ENCODE results near the gene CTSO.

GRCh38 chr4:155909615-155910226, 43.9 kb downstream of the CTSO start:
- TF ChIP-seq CTCF (IDR thresholded peaks at IDR 0.05) (no peak), POLR2AphosphoS5 (IDR thresholded peaks at IDR 0.05; ENCODE audit: insufficient read depth in 1 of 2, low read depth in 1 of 2) (no peak)
